Mesenchymal stem cell (in vitro differentiated cells and primary cell): ENCODE measurements around the gene SERPINC1.

ENCODE experiments used
- DNase-seq: peaks from one replicate; pipeline ENCODE4 v3.0.0-alpha.2; 2013
- H2AFZ ChIP-seq: one replicate; pipeline ENCODE4 v1.6.1; 2013; ENCODE audit warnings: low read depth, mild to moderate bottlenecking, control low read depth, inconsistent platforms, low read length, moderate library complexity
- H2AK5ac ChIP-seq: 2 replicates; pipeline ENCODE4 v1.6.1; 2013; ENCODE audit warnings: low read length, moderate library complexity, mild to moderate bottlenecking, inconsistent platforms; ENCODE audit not compliant: severe bottlenecking
- H2BK120ac ChIP-seq: one replicate; pipeline ENCODE4 v1.6.1; 2013; ENCODE audit warnings: low read depth, mild to moderate bottlenecking, inconsistent platforms, low read length, moderate library complexity
- H2BK12ac ChIP-seq, 2 experiments: one replicate each; pipeline ENCODE4 v1.6.1; 2013; ENCODE audit warnings: inconsistent platforms in 2 of 2, low read length in 2 of 2, mild to moderate bottlenecking in 2 of 2, moderate library complexity in 2 of 2, control low read depth in 1 of 2
- H2BK15ac ChIP-seq: one replicate; pipeline ENCODE4 v1.6.1; 2013; ENCODE audit warnings: mild to moderate bottlenecking, low read depth, inconsistent platforms; ENCODE audit not compliant: poor library complexity, severe bottlenecking
- H2BK5ac ChIP-seq: 2 replicates; pipeline ENCODE4 v1.6.1; 2013; ENCODE audit warnings: low read depth, mild to moderate bottlenecking, low read length, control low read depth, inconsistent platforms; ENCODE audit not compliant: poor library complexity, severe bottlenecking
- H3K14ac ChIP-seq, 2 experiments: one replicate each; pipeline ENCODE4 v1.6.1; 2013; ENCODE audit warnings: inconsistent platforms in 2 of 2, low read length in 2 of 2, control low read depth in 1 of 2, mild to moderate bottlenecking in 1 of 2, moderate library complexity in 1 of 2
- H3K18ac ChIP-seq, 2 experiments: one replicate each; pipeline ENCODE4 v1.6.1; 2013; ENCODE audit warnings: inconsistent platforms in 2 of 2, low read length in 2 of 2, control low read depth in 1 of 2, low read depth in 1 of 2, mild to moderate bottlenecking in 1 of 2
- H3K23ac ChIP-seq, 2 experiments: one replicate each; pipeline ENCODE4 v1.6.1; 2013; ENCODE audit warnings: inconsistent platforms in 2 of 2, low read length in 2 of 2, mild to moderate bottlenecking in 2 of 2, moderate library complexity in 2 of 2, control low read depth in 1 of 2
- H3K27ac ChIP-seq: 2 replicates; pipeline ENCODE4 v1.5.1; 2013; ENCODE audit warnings: mild to moderate bottlenecking, moderate library complexity, low read length, control low read depth, inconsistent platforms; ENCODE audit not compliant: poor library complexity, severe bottlenecking
- H3K27me3 ChIP-seq, 2 experiments: 2 replicates each; pipeline versions ENCODE4 v1.6.1 to v1.7.0; 2013; ENCODE audit warnings: low read length in 2 of 2, mild to moderate bottlenecking in 2 of 2, moderate library complexity in 2 of 2, control low read depth in 1 of 2, inconsistent platforms in 1 of 2; ENCODE audit not compliant: control insufficient read depth in 1 of 2, insufficient read depth in 1 of 2
- H3K36me3 ChIP-seq, 2 experiments: 2 replicates each; pipeline versions ENCODE4 v1.6.1 to v1.7.0; 2013; ENCODE audit warnings: low read length in 2 of 2, control low read depth in 1 of 2, inconsistent platforms in 1 of 2, low read depth in 1 of 2, mild to moderate bottlenecking in 1 of 2; ENCODE audit not compliant: insufficient read depth in 2 of 2, control insufficient read depth in 1 of 2
- H3K4ac ChIP-seq, 2 experiments: one replicate each; pipeline ENCODE4 v1.6.1; 2013; ENCODE audit warnings: inconsistent platforms in 2 of 2, low read length in 2 of 2, mild to moderate bottlenecking in 2 of 2, moderate library complexity in 2 of 2, control low read depth in 1 of 2, low read depth in 1 of 2
- H3K4me1 ChIP-seq: 2 replicates; pipeline ENCODE4 v1.6.1; 2013; ENCODE audit warnings: low read depth, low read length, control low read depth; ENCODE audit not compliant: control insufficient read depth, insufficient read depth
- H3K4me2 ChIP-seq: 2 replicates; pipeline ENCODE4 v1.6.1; 2013; ENCODE audit warnings: low read length, mild to moderate bottlenecking, inconsistent platforms; ENCODE audit not compliant: poor library complexity, severe bottlenecking
- H3K4me3 ChIP-seq, 2 experiments: 2 replicates each; pipeline versions ENCODE4 v1.5.1 to v1.7.0; 2013; ENCODE audit warnings: low read length in 2 of 2, mild to moderate bottlenecking in 2 of 2, control low read depth in 1 of 2, low read depth in 1 of 2; ENCODE audit not compliant: insufficient read depth in 1 of 2
- H3K79me1 ChIP-seq: replicated peaks from 2 replicates; pipeline ENCODE4 v1.6.1; 2013; ENCODE audit warnings: mild to moderate bottlenecking, control low read depth, low read length, inconsistent platforms; ENCODE audit not compliant: poor library complexity, severe bottlenecking
- H3K9ac ChIP-seq: 2 replicates; pipeline ENCODE4 v1.7.0; 2013; ENCODE audit warnings: mild to moderate bottlenecking, low read length, moderate library complexity
- H3K9me3 ChIP-seq: 2 replicates; pipeline ENCODE4 v1.7.0; 2013; ENCODE audit warnings: mild to moderate bottlenecking, low read length; ENCODE audit not compliant: control insufficient read depth
- H4K8ac ChIP-seq: one replicate; pipeline ENCODE4 v1.6.1; 2013; ENCODE audit warnings: inconsistent platforms, mild to moderate bottlenecking, low read length, moderate library complexity
- H4K91ac ChIP-seq: one replicate; pipeline ENCODE4 v1.6.1; 2013; ENCODE audit warnings: mild to moderate bottlenecking, low read length, inconsistent platforms
- WGBS: methylation state at CpG from one replicate; pipeline ENCODE4 v1.1.7; 2013; ENCODE audit warnings: mixed read lengths; 5-methylcytosine and 5-hydroxymethylcytosine counted together

Gene SERPINC1

GRCh38 chr1:173917635-173918493, 737 bp upstream of the SERPINC1 start:
- no peak for DNase-seq
- Histone ChIP-seq H3K4me3 (no peak overlapping the region), H3K23ac (no peak overlapping the region), H4K8ac (no peak overlapping the region), H3K27me3 (peaks cover 4 to 5% of the 10 kb centered on the region in 2 experiments), H3K9me3 (no peaks in the 10 kb centered on the region), H3K36me3 (no peaks in the 10 kb centered on the region), H3K4me1 (no peaks in the 10 kb centered on the region), H2AFZ (no peak overlapping the region), H2AK5ac (no peak overlapping the region), H3K4ac (no peak overlapping the region), H3K14ac (no peak overlapping the region), H2BK15ac (no peak overlapping the region), H3K4me2 (no peak overlapping the region), H3K27ac (no peak overlapping the region), H4K91ac (no peak overlapping the region), H2BK5ac (no peak overlapping the region), H3K79me1 (no peaks in the 10 kb centered on the region), H3K18ac (no peak overlapping the region), H2BK12ac (no peak overlapping the region), H2BK120ac (no peak overlapping the region), H3K9ac (no peak overlapping the region)
- 91% methylated on average over 9 of the region's 12 CpGs for WGBS

DNA sequence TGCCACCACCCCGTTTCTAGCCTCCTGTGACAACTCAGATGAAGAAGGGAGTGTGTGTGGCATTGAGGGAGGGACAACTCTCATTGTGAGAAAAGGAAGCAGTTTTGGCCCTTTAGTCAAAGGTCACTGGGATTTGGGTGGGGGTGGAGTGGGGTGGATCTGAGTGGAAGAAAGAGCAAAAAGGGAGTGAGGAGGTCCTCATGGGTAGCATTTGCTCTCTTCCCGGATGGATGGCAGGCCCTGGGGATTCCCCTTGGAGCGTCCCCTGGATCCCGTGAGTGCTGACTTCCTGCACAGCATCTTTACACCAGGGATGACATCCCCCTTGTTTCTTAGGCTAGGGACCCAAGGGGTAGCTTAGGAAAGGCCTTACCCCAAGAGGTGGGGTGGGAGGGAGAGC, 460 bp downstream of the SERPINC1 start:
- H3K27me3 ChIP-seq, result peaks cover 5 to 7% of the 10 kb centered on the region in 2 experiments
- H2BK120ac ChIP-seq, result no peak overlapping the region
- no peak overlapping the region for H3K4me3 ChIP-seq
- no peak overlapping the region for H3K4me2 ChIP-seq
- no peak overlapping the region for H3K18ac ChIP-seq
- H4K91ac ChIP-seq, result no peak overlapping the region
- no peak overlapping the region for H3K23ac ChIP-seq
- no peak overlapping the region for H3K4ac ChIP-seq
- no peak overlapping the region for H2AFZ ChIP-seq
- no peak overlapping the region for H4K8ac ChIP-seq
- H2BK12ac ChIP-seq, result no peak overlapping the region
- no peak overlapping the region for H3K27ac ChIP-seq
- H2AK5ac ChIP-seq, result no peak overlapping the region
- H2BK5ac ChIP-seq, result no peak overlapping the region
- H3K9me3 ChIP-seq, result no peaks in the 10 kb centered on the region
- DNase-seq, result no peak
- no peaks in the 10 kb centered on the region for H3K36me3 ChIP-seq
- H2BK15ac ChIP-seq, result no peak overlapping the region
- H3K79me1 ChIP-seq, result no peaks in the 10 kb centered on the region
- H3K4me1 ChIP-seq, result no peaks in the 10 kb centered on the region
- H3K9ac ChIP-seq, result no peak overlapping the region
- H3K14ac ChIP-seq, result no peak overlapping the region
- 91% methylated on average over 3 of the region's 4 CpGs for WGBS

DNA sequence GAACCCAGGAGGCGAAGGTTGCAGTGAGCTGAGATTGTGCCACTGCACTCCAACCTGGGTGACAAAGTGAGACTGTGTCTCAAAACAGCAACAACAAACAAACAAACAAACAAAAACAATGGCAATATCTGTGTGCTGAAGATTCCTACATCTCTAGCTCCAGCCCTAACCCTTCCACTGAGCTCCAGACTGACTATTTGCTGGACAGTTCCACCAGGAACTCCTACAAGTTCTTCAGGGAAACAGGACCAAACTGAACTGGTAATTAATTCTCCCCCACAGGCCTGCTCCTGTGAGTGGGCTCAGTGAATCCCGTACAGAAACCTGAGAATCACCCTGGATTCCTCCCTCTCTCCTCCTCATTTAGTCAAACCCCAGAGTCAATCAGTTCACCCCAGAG, 1.5 kb downstream of the SERPINC1 start:
- H2AK5ac ChIP-seq, result no peak overlapping the region
- 85% methylated on average over 2 of the region's 2 CpGs for WGBS
- H3K27ac ChIP-seq, result no peak overlapping the region
- no peak overlapping the region for H2BK15ac ChIP-seq
- H3K9ac ChIP-seq, result no peak overlapping the region
- no peaks in the 10 kb centered on the region for H3K36me3 ChIP-seq
- H2BK5ac ChIP-seq, result no peak overlapping the region
- H3K4me1 ChIP-seq, result no peaks in the 10 kb centered on the region
- no peaks in the 10 kb centered on the region for H3K79me1 ChIP-seq
- H3K4me3 ChIP-seq, result no peak overlapping the region
- DNase-seq, result no peak
- no peak overlapping the region for H4K91ac ChIP-seq
- no peak overlapping the region for H2BK120ac ChIP-seq
- no peak overlapping the region for H3K23ac ChIP-seq
- H4K8ac ChIP-seq, result no peak overlapping the region
- no peak overlapping the region for H2BK12ac ChIP-seq
- H3K9me3 ChIP-seq, result no peaks in the 10 kb centered on the region
- H3K18ac ChIP-seq, result no peak overlapping the region
- H2AFZ ChIP-seq, result no peak overlapping the region
- peaks cover 5 to 9% of the 10 kb centered on the region in 2 experiments for H3K27me3 ChIP-seq
- H3K4me2 ChIP-seq, result no peak overlapping the region
- no peak overlapping the region for H3K4ac ChIP-seq
- no peak overlapping the region for H3K14ac ChIP-seq

- Histone ChIP-seq H2BK5ac (no peak overlapping the region), H3K4ac (no peak overlapping the region)
- WGBS, result 88% methylated on average over 13 of the region's 13 CpGs
These were observed 2.7 kb downstream of the SERPINC1 start for GRCh38 chr1:173914366-173914871.

More at GRCh38 chr1:173914366-173914871, 2.7 kb downstream of the SERPINC1 start:
- no peak overlapping the region for H2BK15ac ChIP-seq
- H4K8ac ChIP-seq, result no peak overlapping the region
- H2BK120ac ChIP-seq, result no peak overlapping the region
- no peak overlapping the region for H4K91ac ChIP-seq
- H3K4me1 ChIP-seq, result no peaks in the 10 kb centered on the region
- H3K23ac ChIP-seq, result no peak overlapping the region
- H3K79me1 ChIP-seq, result no peaks in the 10 kb centered on the region
- no peak overlapping the region for H2AK5ac ChIP-seq
- no peak overlapping the region for H3K4me2 ChIP-seq
- peak; percentile 18 for DNase-seq
- no peak overlapping the region for H3K9ac ChIP-seq
- H2BK12ac ChIP-seq, result no peak overlapping the region
- no peak overlapping the region for H3K18ac ChIP-seq
- H3K27me3 ChIP-seq, result peaks cover 5 to 9% of the 10 kb centered on the region in 2 experiments
- H3K14ac ChIP-seq, result no peak overlapping the region
- H2AFZ ChIP-seq, result no peak overlapping the region
- H3K9me3 ChIP-seq, result no peaks in the 10 kb centered on the region
- no peak overlapping the region for H3K4me3 ChIP-seq
- H3K27ac ChIP-seq, result no peak overlapping the region
- H3K36me3 ChIP-seq, result no peaks in the 10 kb centered on the region
